H1 (cell line): Measurements from ENCODE around the gene DDX59. TPM values are rescaled to one million over a fixed set of nuclear protein-coding genes. Genes with fewer than 3 reads are reported as not detected.

Experiments used
- FOSL1 ChIP-seq: IDR thresholded peaks from 2 replicates; pipeline ENCODE4 v1.6.1; 2011; ENCODE audit warnings: mild to moderate bottlenecking, low read depth, low read length, moderate library complexity; ENCODE audit not compliant: insufficient read depth
- SP4 ChIP-seq: IDR thresholded peaks from 2 replicates; pipeline ENCODE4 v1.6.1; 2012; ENCODE audit warnings: low read length, inconsistent platforms
- TAF1 ChIP-seq: IDR thresholded peaks from 2 replicates; pipeline ENCODE4 v1.6.1; 2011; ENCODE audit warnings: mild to moderate bottlenecking, low read depth, low read length
- TAF7 ChIP-seq: optimal IDR thresholded peaks from 2 replicates; pipeline ENCODE3; 2011; ENCODE audit warnings: low read depth, mild to moderate bottlenecking, inconsistent platforms, low read length, moderate library complexity, borderline replicate concordance
- polyA plus RNA-seq, 7 experiments: library from polyadenylated mRNA; depleted of rRNA in 3 of 7; stranded (reverse) in 5 of 7; unstranded in 2 of 7; fragments of >200 nt in 5 of 7; fragments of 200-250 nt in 2 of 7; gene quantifications; 1 replicate in 5 of 7; 2 replicates in 1 of 7; 4 replicates in 1 of 7; pipeline versions ENCODE4 v1.2.1 to v1.2.3, GENCODE V29; 2011 to 2013; ENCODE audit warnings: missing spikeins in 2 of 7, mixed read lengths in 2 of 7
- total RNA-seq: library from RNA; stranded (reverse); fragmentation: NEBNext Ultra II Directional; extraction: Animal tissue kit (Norgen Biotek cat#: 25700); gene quantifications from 2 replicates; pipeline ENCODE4 v1.2.1, GENCODE V29; 2021

Gene DDX59
- total and polyA plus RNA-seq, 2 of the 8 experiments (the other 6 are each of a cell fraction or from before 2014, with no cell fraction given): 8.3 to 19.4 TPM

GRCh38 chr1:200654660-200655059, 15.0 kb downstream of the DDX59 start (continued):
- TF ChIP-seq FOSL1 (no peak), TAF1 (no peak), TAF7 (no peak), SP4 (no peak)
